ENCODE data around the gene MICU1. TPM values are rescaled to one million over a fixed set of nuclear protein-coding genes. Genes with fewer than 3 reads are reported as not detected.
"Not testable (repeated sequence)": the region's sequence is repeated elsewhere in the genome, so short reads cannot be mapped to it uniquely, and the experiment has no call there.

The MICU1 gene
- polyA plus RNA-seq, 1 donor = 54.6 TPM

DNA sequence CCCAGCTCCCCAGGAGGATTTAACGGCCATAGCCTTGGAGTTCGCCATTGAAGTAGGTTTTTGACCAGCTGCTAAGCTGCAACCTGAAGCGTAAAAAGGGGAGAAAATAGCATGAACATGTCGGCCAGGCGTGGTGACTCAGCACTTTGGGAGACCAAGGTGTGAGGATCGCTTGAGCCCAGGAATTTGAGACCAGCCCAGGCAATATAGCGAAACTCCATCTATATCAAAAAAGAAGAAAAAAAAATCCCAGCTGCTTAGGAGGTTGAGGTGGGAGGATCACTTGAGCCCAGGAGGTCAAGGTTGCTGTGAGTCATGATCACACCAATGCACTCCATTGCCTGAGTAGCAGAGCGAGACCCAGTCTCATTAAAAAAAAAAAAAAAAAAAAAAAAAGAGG is 33.8 kb upstream of the MICU1 start:
- Histone ChIP-seq H3K4me1 (ENCODE audit: control insufficient read depth, insufficient read depth, low read length) (peaks cover 4% of the 10 kb centered on the region), H3K9me3 (ENCODE audit: control insufficient read depth, low read depth, low read length) (peaks cover 5% of the 10 kb centered on the region), H3K27ac (ENCODE audit: low read length) (no peak overlapping the region), H3K27me3 (ENCODE audit: control insufficient read depth, insufficient read depth, low read length) (no peaks in the 10 kb centered on the region), H3K36me3 (ENCODE audit: control insufficient read depth, insufficient read depth, low read length) (no peaks in the 10 kb centered on the region), H3K4me3 (ENCODE audit: low read length) (no peak overlapping the region)
- WGBS (ENCODE audit: insufficient coverage, low lambda C conversion rate) = 95% methylated on average over 4 of the region's 8 CpGs
- DNase-seq = no peak

DNA sequence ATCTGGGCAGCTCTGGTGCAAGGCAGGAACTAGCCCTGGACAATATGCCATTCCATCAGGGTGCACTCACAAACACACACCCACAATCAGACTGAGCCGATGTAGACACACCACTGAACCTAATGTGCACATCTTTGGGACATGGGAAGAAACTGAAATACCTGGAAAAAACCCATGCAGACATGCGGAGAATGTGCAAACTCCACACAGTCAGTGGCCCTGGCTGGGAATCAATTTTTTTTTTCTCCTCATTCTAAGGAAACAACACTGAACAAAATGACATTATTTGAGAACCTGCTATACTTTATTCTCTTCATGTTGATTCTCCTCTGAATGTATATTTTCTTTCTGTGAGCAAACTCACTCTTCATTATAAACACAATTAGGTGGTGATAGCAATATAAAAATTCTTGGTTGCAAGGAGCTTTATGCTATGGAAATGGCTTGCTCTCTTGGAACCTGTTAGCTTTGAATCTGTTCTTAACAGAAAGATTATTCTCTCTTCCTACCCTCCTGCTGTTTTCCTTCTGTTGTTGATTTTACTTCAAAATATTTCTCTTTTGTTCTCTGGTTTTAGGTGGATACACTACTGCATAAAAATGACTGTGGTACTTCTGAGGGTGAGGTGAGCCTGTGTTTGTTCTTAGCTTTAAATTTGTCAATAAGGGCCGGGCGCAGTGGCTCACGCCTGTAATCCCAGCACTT is 33.0 kb upstream of the MICU1 start:
- no CpG with 5 or more reads among the region's 5 CpGs for WGBS (ENCODE audit: insufficient coverage, low lambda C conversion rate)

DNA sequence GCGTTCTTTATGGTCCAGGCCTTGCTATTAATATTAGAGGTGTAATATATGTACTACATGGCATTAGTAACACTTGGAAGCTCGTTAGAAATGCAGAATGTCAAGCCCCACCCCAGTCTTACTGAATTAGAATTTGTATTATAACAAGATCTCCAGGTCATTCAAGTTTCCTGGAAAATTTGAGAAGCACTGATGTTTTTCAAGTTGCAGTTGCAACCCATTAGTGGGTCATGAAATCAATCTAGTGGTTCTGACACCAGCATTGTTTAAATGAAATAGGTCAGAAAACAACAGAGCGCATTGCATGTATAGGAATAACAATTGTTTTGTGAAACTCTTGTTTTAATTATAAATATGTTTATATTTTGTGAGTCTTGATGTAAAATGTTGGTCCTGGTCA is 28.8 kb upstream of the MICU1 start:
- DNase-seq = no peak
- 100% methylated on average over 1 of the region's 3 CpGs for WGBS (ENCODE audit: insufficient coverage, low lambda C conversion rate)
- Histone ChIP-seq H3K4me3 (ENCODE audit: low read length) (no peak overlapping the region), H3K27me3 (ENCODE audit: control insufficient read depth, insufficient read depth, low read length) (no peaks in the 10 kb centered on the region), H3K27ac (ENCODE audit: low read length) (no peak overlapping the region), H3K9me3 (ENCODE audit: control insufficient read depth, low read depth, low read length) (no peaks in the 10 kb centered on the region), H3K36me3 (ENCODE audit: control insufficient read depth, insufficient read depth, low read length) (no peaks in the 10 kb centered on the region), H3K4me1 (ENCODE audit: control insufficient read depth, insufficient read depth, low read length) (no peaks in the 10 kb centered on the region)

More for the DNA sequence above, 33.0 kb upstream of the MICU1 start:
- H3K9me3 ChIP-seq (ENCODE audit: control insufficient read depth, low read depth, low read length) = peaks cover 5% of the 10 kb centered on the region
- no peak overlapping the region for H3K4me3 ChIP-seq (ENCODE audit: low read length)
- peaks cover 4% of the 10 kb centered on the region for H3K4me1 ChIP-seq (ENCODE audit: control insufficient read depth, insufficient read depth, low read length)
- DNase-seq = no peak
- H3K27ac ChIP-seq (ENCODE audit: low read length) = no peak overlapping the region
- no peaks in the 10 kb centered on the region for H3K36me3 ChIP-seq (ENCODE audit: control insufficient read depth, insufficient read depth, low read length)
- H3K27me3 ChIP-seq (ENCODE audit: control insufficient read depth, insufficient read depth, low read length) = no peaks in the 10 kb centered on the region

DNA sequence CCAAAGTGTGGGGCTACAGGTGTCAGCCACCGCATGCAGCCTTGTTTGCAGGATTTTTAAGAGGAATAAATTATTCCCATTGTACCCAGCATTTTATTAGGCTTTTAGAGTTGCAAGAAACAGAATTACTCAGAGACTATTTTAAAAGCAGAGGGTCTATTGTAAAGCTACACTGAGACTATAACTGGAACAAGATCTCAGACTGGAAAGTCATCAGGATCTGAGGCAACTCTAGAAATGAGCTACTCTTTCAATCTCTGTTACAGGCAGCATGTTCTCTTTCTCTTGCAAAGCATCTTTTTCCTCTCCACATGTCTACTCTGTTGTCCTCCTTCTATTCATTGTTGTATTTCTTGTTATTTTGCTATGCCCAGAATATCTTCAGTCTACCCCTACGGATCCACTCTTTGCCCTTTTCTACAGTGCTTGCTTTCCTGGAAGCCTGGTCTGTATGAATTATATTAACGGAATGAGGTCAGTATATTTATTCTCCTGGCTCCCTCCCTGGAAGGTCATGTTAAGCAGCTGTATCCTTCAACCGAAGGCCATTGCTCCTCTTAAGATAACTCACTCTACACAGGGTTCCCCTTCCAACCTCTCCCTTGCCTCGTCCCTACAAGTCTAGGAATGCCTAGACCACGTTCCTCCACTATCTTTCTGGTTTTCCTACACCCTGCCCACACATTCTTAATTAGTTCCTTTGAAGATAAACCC is 27.7 kb upstream of the MICU1 start:
- Histone ChIP-seq H3K4me3 (ENCODE audit: low read length) (no peak overlapping the region), H3K27ac (ENCODE audit: low read length) (no peak overlapping the region), H3K27me3 (ENCODE audit: control insufficient read depth, insufficient read depth, low read length) (no peaks in the 10 kb centered on the region), H3K9me3 (ENCODE audit: control insufficient read depth, low read depth, low read length) (no peaks in the 10 kb centered on the region), H3K4me1 (ENCODE audit: control insufficient read depth, insufficient read depth, low read length) (no peaks in the 10 kb centered on the region), H3K36me3 (ENCODE audit: control insufficient read depth, insufficient read depth, low read length) (no peaks in the 10 kb centered on the region)
- 66% methylated on average over 2 of the region's 6 CpGs for WGBS (ENCODE audit: insufficient coverage, low lambda C conversion rate)
- DNase-seq = no peak

DNA sequence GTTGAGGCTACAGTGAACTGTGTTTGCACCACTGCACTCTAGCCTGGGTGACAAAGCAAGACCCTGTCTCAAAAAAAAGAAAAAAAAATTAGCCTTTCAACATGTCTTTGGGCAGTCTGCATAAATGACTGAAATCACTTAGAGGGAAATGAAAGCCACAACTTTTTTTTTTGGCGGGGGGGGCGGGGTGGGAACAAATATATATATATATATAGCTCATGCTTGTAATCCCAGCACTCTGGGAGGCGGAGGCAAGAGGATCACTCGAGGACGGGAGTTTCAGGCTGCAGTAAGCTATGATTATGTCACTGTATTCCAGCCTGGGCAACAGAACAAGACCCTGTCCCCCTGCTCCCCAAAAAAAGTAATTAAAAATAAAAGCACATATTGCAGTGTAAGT is 23.4 kb upstream of the MICU1 start:
- no peaks in the 10 kb centered on the region for H3K36me3 ChIP-seq (ENCODE audit: control insufficient read depth, insufficient read depth, low read length)
- no peak overlapping the region for H3K4me3 ChIP-seq (ENCODE audit: low read length)
- DNase-seq = no peak
- H3K27ac ChIP-seq (ENCODE audit: low read length) = no peak overlapping the region
- no CpG with 5 or more reads among the region's 5 CpGs for WGBS (ENCODE audit: insufficient coverage, low lambda C conversion rate)
- H3K9me3 ChIP-seq (ENCODE audit: control insufficient read depth, low read depth, low read length) = no peaks in the 10 kb centered on the region
- no peaks in the 10 kb centered on the region for H3K4me1 ChIP-seq (ENCODE audit: control insufficient read depth, insufficient read depth, low read length)
- H3K27me3 ChIP-seq (ENCODE audit: control insufficient read depth, insufficient read depth, low read length) = no peaks in the 10 kb centered on the region

DNA sequence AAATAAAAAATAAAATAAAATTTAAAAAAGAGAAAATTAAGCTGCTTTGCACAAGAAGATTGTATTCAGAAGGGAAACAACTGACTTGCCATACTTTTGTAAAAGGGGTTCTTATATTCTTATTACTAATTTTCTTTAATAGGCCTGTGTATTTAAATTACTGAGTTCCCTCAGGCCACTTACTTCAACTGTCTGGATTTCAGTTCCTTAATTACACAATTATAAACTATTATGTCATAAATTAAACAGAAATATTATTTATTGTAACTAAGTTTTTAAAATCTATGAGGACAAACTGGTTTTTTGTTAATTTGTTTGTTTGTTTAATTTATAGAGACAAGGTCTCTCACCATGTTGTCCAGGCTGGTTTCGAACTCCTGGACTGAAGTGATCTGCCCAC is 22.4 kb upstream of the MICU1 start:
- Histone ChIP-seq H3K4me1 (ENCODE audit: control insufficient read depth, insufficient read depth, low read length) (no peaks in the 10 kb centered on the region), H3K27ac (ENCODE audit: low read length) (no peak overlapping the region), H3K27me3 (ENCODE audit: control insufficient read depth, insufficient read depth, low read length) (no peaks in the 10 kb centered on the region), H3K9me3 (ENCODE audit: control insufficient read depth, low read depth, low read length) (no peaks in the 10 kb centered on the region), H3K36me3 (ENCODE audit: control insufficient read depth, insufficient read depth, low read length) (no peaks in the 10 kb centered on the region), H3K4me3 (ENCODE audit: low read length) (no peak overlapping the region)
- 100% methylated on average over 1 of the region's 1 CpG for WGBS (ENCODE audit: insufficient coverage, low lambda C conversion rate)
- DNase-seq = no peak

DNA sequence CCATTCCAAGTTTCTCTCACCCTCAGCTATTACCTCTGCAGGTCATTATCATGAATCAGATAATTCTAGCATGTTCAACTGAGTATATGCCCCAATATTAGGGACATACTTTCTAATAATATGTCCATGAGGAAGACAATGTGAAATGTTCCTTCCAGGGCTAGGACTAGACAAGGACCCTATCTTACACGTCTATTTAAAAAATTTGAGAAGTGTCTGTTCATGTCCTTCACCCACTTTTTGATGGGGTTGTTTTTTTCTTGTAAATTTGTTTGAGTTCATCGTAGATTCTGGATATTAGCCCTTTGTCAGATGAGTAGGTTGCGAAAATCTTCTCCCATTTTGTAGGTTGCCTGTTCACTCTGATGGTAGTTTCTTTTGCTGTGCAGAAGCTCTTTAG is 21.1 kb upstream of the MICU1 start:
- H3K4me1 ChIP-seq (ENCODE audit: control insufficient read depth, insufficient read depth, low read length); H3K36me3 ChIP-seq (ENCODE audit: control insufficient read depth, insufficient read depth, low read length); H3K27me3 ChIP-seq (ENCODE audit: control insufficient read depth, insufficient read depth, low read length); H3K27ac ChIP-seq (ENCODE audit: low read length); DNase-seq; H3K4me3 ChIP-seq (ENCODE audit: low read length); H3K9me3 ChIP-seq (ENCODE audit: control insufficient read depth, low read depth, low read length): not testable (repeated sequence)
- no CpG with 5 or more reads among the region's 3 CpGs for WGBS (ENCODE audit: insufficient coverage, low lambda C conversion rate)

DNA sequence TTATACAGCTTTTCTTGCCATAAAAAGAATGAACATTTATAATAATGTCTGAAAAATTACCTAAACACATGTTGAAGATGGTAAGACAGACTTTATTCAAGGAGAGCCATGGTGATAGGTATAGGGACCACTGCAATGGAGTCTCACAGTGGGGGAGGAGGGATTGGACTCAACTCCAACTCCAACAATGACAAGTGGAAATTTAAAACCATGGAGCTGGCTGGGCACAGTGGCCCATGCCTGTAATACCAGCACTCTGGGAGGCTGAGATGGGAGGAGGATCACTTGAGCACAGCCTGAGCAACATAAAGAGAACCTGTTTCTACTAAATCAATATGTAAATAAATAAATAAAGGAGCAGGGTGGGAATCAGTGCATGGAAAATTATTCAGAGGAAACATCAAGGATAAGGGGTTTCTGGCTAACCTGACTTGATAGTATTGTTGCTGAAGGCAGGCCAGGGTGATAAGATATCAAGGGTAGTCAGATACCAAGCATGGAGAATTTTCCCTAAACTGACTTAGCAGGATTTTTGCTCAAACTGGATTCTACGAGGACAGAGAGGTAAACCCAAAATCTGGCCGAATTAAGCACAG is 19.5 kb upstream of the MICU1 start:
- Histone ChIP-seq H3K27ac (ENCODE audit: low read length) (no peak overlapping the region), H3K4me3 (ENCODE audit: low read length) (no peak overlapping the region), H3K27me3 (ENCODE audit: control insufficient read depth, insufficient read depth, low read length) (no peaks in the 10 kb centered on the region), H3K4me1 (ENCODE audit: control insufficient read depth, insufficient read depth, low read length) (peaks cover 2% of the 10 kb centered on the region), H3K36me3 (ENCODE audit: control insufficient read depth, insufficient read depth, low read length) (no peaks in the 10 kb centered on the region), H3K9me3 (ENCODE audit: control insufficient read depth, low read depth, low read length) (no peaks in the 10 kb centered on the region)
- no peak for DNase-seq
- WGBS (ENCODE audit: insufficient coverage, low lambda C conversion rate) = no CpG with 5 or more reads among the region's 2 CpGs

DNA sequence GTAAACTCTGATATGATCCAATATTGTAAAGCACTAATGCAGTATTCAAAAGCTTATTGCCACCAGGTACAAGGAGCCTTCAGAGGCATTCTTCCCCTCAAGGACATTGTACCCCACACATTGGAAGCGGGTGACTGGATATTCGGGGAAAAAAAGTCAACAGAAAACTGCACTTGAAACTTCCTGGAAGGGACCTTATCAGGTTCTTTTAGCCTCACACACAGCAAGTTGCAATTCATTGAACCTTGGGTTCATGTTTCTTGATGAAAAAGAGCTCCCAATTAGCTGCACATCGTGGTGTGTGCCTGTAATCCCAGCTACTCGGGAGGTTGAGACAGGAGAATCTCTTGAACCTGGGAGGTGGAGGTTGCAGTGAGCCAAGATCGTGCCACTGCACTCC is 16.4 kb upstream of the MICU1 start:
- DNase-seq = peak in 1 of 2 donors; percentile 48
- Histone ChIP-seq H3K27me3 (ENCODE audit: control insufficient read depth, insufficient read depth, low read length) (no peaks in the 10 kb centered on the region), H3K4me1 (ENCODE audit: control insufficient read depth, insufficient read depth, low read length) (peaks cover 12% of the 10 kb centered on the region), H3K9me3 (ENCODE audit: control insufficient read depth, low read depth, low read length) (no peaks in the 10 kb centered on the region), H3K27ac (ENCODE audit: low read length) (no peak overlapping the region), H3K4me3 (ENCODE audit: low read length) (no peak overlapping the region), H3K36me3 (ENCODE audit: control insufficient read depth, insufficient read depth, low read length) (no peaks in the 10 kb centered on the region)
- no CpG with 5 or more reads among the region's 5 CpGs for WGBS (ENCODE audit: insufficient coverage, low lambda C conversion rate)

DNA sequence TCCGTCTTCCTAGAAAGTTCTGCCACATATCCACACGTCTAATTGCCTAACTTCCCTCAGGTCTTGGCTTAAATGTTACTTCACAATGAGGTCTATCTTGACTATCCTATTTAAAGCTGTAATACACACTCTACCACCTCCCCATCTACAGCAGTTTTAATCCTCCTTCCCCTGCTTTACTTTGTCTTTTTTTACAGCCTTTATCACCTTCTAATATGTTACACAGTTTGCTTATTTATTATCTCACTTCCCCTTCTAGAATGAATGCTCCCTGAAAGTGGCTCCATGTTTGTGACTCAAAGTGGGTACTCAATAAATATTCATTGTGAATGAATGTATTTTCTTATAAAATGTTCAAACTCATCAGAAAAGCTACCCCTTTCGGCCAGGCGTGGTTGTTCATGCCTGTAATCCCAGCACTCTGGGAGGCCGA is 13.6 kb upstream of the MICU1 start:
- 40% methylated on average over 2 of the region's 5 CpGs for WGBS (ENCODE audit: insufficient coverage, low lambda C conversion rate)
- Histone ChIP-seq H3K9me3 (ENCODE audit: control insufficient read depth, low read depth, low read length) (no peaks in the 10 kb centered on the region), H3K27me3 (ENCODE audit: control insufficient read depth, insufficient read depth, low read length) (no peaks in the 10 kb centered on the region), H3K4me3 (ENCODE audit: low read length) (no peak overlapping the region), H3K36me3 (ENCODE audit: control insufficient read depth, insufficient read depth, low read length) (no peaks in the 10 kb centered on the region), H3K27ac (ENCODE audit: low read length) (peak overlapping the region; percentile 61), H3K4me1 (ENCODE audit: control insufficient read depth, insufficient read depth, low read length) (peaks cover 12% of the 10 kb centered on the region)
- no peak for DNase-seq

Data from large intestine (tissue), 3 donors.